Measurements from ENCODE around the gene IRAK3.
A peak's percentile ranks its signal among the peaks of the same experiment; 100 is the strongest.
"Not testable (repeated sequence)": the region's sequence is repeated elsewhere in the genome, so short reads cannot be mapped to it uniquely, and the experiment has no call there.

The IRAK3 gene

DNA sequence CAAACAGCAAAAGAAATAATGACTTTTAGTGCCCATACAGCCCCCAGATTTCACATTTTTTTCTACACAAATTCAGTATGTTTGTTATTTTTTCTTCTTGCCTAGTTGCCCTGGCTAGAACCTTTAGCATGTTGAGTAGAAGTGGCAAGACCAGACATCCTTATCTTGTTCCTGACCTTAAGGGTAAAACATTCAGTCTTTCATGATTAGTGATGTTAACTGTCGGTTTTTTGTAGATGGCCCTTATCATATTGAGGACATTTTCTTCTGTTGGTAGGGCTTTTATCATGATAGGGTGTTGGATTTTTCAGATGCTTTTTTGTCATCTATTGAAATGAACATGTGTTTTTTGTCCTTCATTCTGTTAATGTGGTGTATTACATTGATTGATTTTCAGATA is 17.1 kb downstream of the IRAK3 start:
- Histone ChIP-seq H3K27ac (no peak overlapping the region), H3K4me2 (no peak overlapping the region), H3K27me3 (no peaks in the 10 kb centered on the region), H3K9ac (no peak overlapping the region), H3K36me3 (no peaks in the 10 kb centered on the region), H3K4me3 (no peak overlapping the region), H4K20me1 (no peaks in the 10 kb centered on the region), H3K4me1 (no peaks in the 10 kb centered on the region), H3K9me3 (no peaks in the 10 kb centered on the region)
- TF ChIP-seq Cebpa-rat (IDR thresholded peaks at IDR 0.05): no peak

DNA sequence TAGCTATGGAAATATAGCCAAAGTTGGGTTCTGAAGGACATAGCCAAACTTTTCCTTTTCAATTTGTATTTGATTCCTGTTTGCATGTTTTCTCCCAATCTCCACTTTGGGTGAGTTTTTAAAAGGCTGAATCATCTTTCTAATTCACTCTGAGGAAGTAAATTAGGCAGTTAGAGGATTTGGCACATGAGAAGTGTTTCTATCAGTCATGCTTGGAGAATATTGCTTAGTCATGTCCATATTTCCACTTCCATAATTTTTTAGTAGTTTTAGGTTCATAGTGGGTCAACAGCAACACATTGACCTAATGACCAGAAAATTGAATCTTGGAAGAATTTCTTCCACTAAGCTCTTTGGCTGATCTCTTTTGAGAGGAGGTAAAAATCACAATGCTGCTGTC is 21.8 kb downstream of the IRAK3 start:
- no peak overlapping the region for H3K27ac ChIP-seq
- H3K4me1 ChIP-seq: no peaks in the 10 kb centered on the region
- H3K9me3 ChIP-seq: no peaks in the 10 kb centered on the region; the same call in 1 of the 2 replicates
- H3K4me2 ChIP-seq: no peak overlapping the region
- no peak overlapping the region for H3K4me3 ChIP-seq
- H4K20me1 ChIP-seq: no peaks in the 10 kb centered on the region
- no peaks in the 10 kb centered on the region for H3K36me3 ChIP-seq
- no peak for TF ChIP-seq Cebpa-rat (IDR thresholded peaks at IDR 0.05)
- H3K9ac ChIP-seq: no peak overlapping the region
- no peaks in the 10 kb centered on the region for H3K27me3 ChIP-seq

- H3K27me3 ChIP-seq, H3K4me1 ChIP-seq, H3K4me2 ChIP-seq, H3K36me3 ChIP-seq, H3K9ac ChIP-seq, H3K9me3 ChIP-seq, H3K4me3 ChIP-seq, H4K20me1 ChIP-seq, H3K27ac ChIP-seq: not testable (repeated sequence)
Measured at GRCh38 chr12:66211573-66211972, 22.6 kb downstream of the IRAK3 start.

DNA sequence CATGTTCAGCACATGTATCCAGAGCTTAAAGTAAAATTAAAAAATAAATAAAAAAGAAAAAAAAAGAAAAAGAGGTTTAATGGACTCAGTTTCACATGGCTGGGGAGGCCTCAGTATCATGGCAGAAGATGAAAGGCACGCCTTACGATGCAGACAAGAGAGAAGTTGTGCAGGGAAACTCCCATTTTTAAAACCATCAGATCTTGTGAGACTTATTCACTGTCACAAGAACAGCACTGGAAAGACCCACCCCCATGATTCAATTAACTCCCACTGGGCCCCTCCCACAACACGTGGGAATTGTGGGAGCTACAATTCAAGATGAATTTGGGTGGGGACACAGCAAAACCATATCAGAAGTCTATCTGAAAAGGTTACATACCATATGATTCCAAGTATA is 24.0 kb downstream of the IRAK3 start:
- H3K4me3 ChIP-seq, H3K9ac ChIP-seq, H3K4me2 ChIP-seq, H3K27ac ChIP-seq, H4K20me1 ChIP-seq, H3K27me3 ChIP-seq, H3K9me3 ChIP-seq, H3K36me3 ChIP-seq: not testable (repeated sequence)
- peaks cover 11% of the 10 kb centered on the region for H3K4me1 ChIP-seq

- H3K4me2 ChIP-seq: peak overlapping the region; percentile 40
- no peak overlapping the region for H3K4me3 ChIP-seq
Measured at GRCh38 chr12:66217342-66217917, 28.4 kb downstream of the IRAK3 start.

DNA sequence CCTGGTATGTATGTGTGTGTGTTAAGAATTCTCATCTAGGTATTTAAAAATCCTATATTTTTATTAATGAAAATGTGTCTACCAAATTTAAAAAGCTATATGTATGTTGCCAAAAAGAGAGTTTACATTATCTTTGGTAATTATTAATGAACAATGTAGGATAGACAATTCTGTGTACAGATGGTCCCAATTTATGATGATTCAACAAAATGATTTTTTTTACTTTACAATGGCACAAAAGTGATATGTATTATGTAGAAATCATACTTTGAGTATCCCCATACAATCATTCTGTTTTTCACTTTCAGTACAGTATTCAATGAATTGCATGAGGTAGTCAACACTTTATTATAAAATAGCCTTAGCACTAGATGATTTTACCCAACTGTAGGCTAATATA is 39.4 kb downstream of the IRAK3 start:
- no peaks in the 10 kb centered on the region for H4K20me1 ChIP-seq
- no peak overlapping the region for H3K27ac ChIP-seq
- H3K36me3 ChIP-seq: no peaks in the 10 kb centered on the region
- H3K4me2 ChIP-seq: no peak overlapping the region
- no peaks in the 10 kb centered on the region for H3K4me1 ChIP-seq
- H3K4me3 ChIP-seq: no peak overlapping the region
- no peaks in the 10 kb centered on the region for H3K9me3 ChIP-seq
- H3K27me3 ChIP-seq: no peaks in the 10 kb centered on the region
- no peak for TF ChIP-seq Cebpa-rat (IDR thresholded peaks at IDR 0.05)
- no peak overlapping the region for H3K9ac ChIP-seq

More at GRCh38 chr12:66217342-66217917, 28.4 kb downstream of the IRAK3 start:
- Histone ChIP-seq H3K36me3 (no peaks in the 10 kb centered on the region), H3K4me1 (peaks cover 13% of the 10 kb centered on the region), H3K9me3 (peaks cover 23% of the 10 kb centered on the region), H3K9ac (no peak overlapping the region), H3K27me3 (no peaks in the 10 kb centered on the region), H4K20me1 (no peaks in the 10 kb centered on the region), H3K27ac (no peak overlapping the region)
- no peak for TF ChIP-seq Cebpa-rat (IDR thresholded peaks at IDR 0.05)

DNA sequence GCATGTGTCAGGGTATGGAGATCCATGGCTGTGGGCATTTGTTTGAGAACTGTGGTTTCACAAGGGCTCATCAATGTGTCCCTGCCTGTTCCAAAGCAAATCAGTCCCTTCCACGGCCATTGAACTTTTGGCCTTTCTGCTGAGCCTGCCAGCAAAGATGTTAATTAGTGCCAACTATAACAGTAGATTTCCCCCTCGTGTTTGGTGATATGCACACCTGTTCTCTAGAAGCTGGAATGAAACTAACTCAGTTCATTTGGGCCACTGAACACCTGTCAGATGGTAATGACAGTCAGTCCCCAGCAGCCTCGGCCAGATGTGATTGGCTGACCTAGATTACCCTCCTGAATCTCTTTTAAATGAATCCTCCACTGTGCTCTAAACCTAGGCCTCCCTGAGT is 43.2 kb downstream of the IRAK3 start:
- Histone ChIP-seq H3K9me3 (no peaks in the 10 kb centered on the region), H3K27ac (no peak overlapping the region), H3K4me1 (no peaks in the 10 kb centered on the region), H4K20me1 (no peaks in the 10 kb centered on the region), H3K4me3 (no peak overlapping the region), H3K9ac (no peak overlapping the region), H3K36me3 (no peaks in the 10 kb centered on the region), H3K27me3 (peaks cover 31% of the 10 kb centered on the region), H3K4me2 (no peak overlapping the region)
- TF ChIP-seq Cebpa-rat (IDR thresholded peaks at IDR 0.05): no peak

- H3K9me3 ChIP-seq, H3K4me2 ChIP-seq, H3K9ac ChIP-seq, H3K36me3 ChIP-seq, H3K4me3 ChIP-seq, H3K4me1 ChIP-seq, H3K27ac ChIP-seq, H4K20me1 ChIP-seq: not testable (repeated sequence)
- H3K27me3 ChIP-seq: peaks cover 31% of the 10 kb centered on the region
Measured at GRCh38 chr12:66234037-66234693, 45.2 kb downstream of the IRAK3 start.

DNA sequence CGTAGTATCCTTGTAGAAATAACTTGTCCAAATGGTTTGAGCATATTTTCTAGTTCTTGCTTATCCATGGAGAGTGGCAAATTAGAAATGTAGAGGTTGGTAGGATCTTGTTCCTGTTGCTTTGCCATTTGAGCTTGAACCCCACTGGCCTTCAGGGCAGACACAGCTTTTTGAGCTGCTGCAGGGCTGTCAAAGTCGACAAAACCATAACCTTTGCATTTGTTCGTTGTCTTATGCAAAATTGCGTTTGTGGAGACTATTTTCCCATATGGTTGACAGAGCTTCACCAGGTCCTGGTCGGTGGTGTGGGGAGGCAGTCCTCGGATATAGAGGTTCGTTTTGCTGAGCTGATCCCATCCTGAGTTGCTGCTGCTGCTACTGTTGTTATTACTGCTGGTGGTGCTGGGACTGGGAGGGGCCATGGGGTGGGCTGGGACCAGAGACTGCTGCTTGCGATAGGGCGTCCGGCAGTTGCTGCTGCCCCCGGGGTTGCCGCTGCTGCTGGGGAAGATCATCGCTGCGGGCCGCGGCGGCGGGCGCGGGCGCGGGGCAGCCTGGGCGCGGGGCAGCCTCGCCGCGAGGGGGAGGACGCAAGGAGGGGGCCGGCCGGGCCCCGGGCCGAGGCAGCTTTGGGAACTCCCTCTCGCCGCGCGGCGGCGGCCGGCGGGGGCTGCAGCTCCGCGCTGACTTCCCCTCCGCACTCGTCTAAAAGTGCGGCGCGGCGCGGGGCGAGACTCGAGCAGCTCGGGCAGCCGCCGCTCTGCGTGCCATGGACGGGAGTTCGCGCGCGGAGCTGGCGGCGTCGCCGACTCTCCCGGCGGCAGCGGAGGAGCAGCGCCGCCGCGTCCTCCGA is 46.0 kb downstream of the IRAK3 start:
- H3K4me1 ChIP-seq, H3K36me3 ChIP-seq, H3K9ac ChIP-seq, H4K20me1 ChIP-seq, H3K9me3 ChIP-seq, H3K27ac ChIP-seq: not testable (repeated sequence)
- Histone ChIP-seq H3K27me3 (peaks cover 31% of the 10 kb centered on the region), H3K4me3 (peak overlapping the region; percentile 56), H3K4me2 (peak overlapping the region; percentile 51)

DNA sequence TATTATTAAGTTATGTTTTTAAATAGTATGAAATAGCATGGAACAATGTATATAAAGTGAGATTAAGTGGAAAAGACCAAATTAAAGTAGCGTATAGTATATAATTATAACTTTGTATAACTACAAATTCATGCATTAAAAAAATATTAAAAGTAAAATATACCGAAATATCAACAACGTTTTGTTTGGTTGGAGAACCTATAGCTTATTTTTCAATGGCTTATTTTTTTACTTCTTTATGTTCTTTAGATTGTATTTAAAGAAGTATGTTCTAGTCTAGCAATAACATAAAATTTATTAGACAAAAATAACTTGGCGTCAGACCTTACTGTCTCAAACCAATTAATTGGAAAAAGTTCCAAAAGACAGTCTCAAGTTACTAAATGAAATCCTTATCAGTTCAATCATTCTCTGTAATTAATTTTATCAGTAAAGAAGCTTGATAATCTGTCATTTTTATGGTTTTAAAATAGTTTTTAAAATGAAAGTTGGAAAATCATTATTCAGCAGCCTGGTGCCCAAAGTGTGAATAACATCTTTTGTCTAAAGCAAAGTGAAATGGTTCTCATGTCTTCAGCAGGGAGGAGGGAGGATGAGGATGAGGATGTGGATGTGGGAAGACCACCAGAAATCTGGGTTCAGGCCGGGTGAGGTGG is 46.7 kb downstream of the IRAK3 start:
- no peak overlapping the region for H3K27ac ChIP-seq
- no peaks in the 10 kb centered on the region for H4K20me1 ChIP-seq
- TF ChIP-seq Cebpa-rat (IDR thresholded peaks at IDR 0.05): no peak
- no peaks in the 10 kb centered on the region for H3K4me1 ChIP-seq
- peaks cover 31% of the 10 kb centered on the region for H3K27me3 ChIP-seq
- H3K9ac ChIP-seq: no peak overlapping the region
- peak overlapping the region; percentile 51 for H3K4me2 ChIP-seq
- H3K9me3 ChIP-seq: no peaks in the 10 kb centered on the region
- H3K4me3 ChIP-seq: peak overlapping the region; percentile 56
- H3K36me3 ChIP-seq: no peaks in the 10 kb centered on the region

- H3K27me3 ChIP-seq: peaks cover 31% of the 10 kb centered on the region
- H3K9ac ChIP-seq, H3K36me3 ChIP-seq, H3K4me2 ChIP-seq, H3K27ac ChIP-seq, H4K20me1 ChIP-seq, H3K4me3 ChIP-seq, H3K4me1 ChIP-seq, H3K9me3 ChIP-seq: not testable (repeated sequence)
Measured at GRCh38 chr12:66236282-66236675, 47.3 kb downstream of the IRAK3 start.
